DOHH2 (cell line): ENCODE results near the gene NEK1.

Source experiments
- EZH2phosphoT487 ChIP-seq: fragments of 200-600 bp; sonication (generic); IDR thresholded peaks from 2 replicates; pipeline ENCODE4 v1.6.1; 2017; ENCODE audit warnings: borderline replicate concordance, mild to moderate bottlenecking, antibody characterized with exemption, low read length, moderate library complexity, mixed read lengths
- TF ChIP-seq, protein P1 (sequence below): fragments of 200-600 bp; sonication (generic); IDR thresholded peaks from one replicate; pipeline ENCODE4 v1.5.1; 2014; ENCODE audit warnings: antibody characterized with exemption, mild to moderate bottlenecking, low read depth, low read length; ENCODE audit not compliant: poor library complexity, severe bottlenecking

DNA sequence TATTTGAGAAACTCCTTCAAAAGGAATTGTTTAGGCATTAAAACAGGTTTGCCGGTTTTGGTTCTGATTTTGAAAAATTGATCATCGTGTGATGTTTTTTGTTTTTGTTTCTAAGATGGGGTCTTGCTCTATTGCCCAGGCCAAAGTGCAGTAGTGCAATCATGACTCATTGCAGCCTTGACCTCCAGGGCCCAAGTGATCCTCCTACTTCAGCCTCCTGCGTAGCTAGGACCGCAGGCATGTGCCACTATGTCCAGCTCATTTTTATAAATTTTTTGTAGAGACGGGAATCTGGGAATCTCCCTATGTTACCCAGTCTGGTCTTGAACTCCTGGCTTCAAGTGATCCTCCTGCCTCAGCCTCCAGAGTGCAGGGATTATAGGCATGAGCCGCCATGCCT lies 43.0 kb upstream of the NEK1 start:
- TF ChIP-seq, protein P1, sequence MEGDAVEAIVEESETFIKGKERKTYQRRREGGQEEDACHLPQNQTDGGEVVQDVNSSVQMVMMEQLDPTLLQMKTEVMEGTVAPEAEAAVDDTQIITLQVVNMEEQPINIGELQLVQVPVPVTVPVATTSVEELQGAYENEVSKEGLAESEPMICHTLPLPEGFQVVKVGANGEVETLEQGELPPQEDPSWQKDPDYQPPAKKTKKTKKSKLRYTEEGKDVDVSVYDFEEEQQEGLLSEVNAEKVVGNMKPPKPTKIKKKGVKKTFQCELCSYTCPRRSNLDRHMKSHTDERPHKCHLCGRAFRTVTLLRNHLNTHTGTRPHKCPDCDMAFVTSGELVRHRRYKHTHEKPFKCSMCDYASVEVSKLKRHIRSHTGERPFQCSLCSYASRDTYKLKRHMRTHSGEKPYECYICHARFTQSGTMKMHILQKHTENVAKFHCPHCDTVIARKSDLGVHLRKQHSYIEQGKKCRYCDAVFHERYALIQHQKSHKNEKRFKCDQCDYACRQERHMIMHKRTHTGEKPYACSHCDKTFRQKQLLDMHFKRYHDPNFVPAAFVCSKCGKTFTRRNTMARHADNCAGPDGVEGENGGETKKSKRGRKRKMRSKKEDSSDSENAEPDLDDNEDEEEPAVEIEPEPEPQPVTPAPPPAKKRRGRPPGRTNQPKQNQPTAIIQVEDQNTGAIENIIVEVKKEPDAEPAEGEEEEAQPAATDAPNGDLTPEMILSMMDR, result no peak
- TF ChIP-seq EZH2phosphoT487, result no peak
